Measurements from ENCODE around the gene PCDHB16. TPM values are rescaled to one million over a fixed set of nuclear protein-coding genes. Genes with fewer than 3 reads are reported as not detected.
"Not testable (repeated sequence)": the region's sequence is repeated elsewhere in the genome, so short reads cannot be mapped to it uniquely, and the experiment has no call there.

Gene PCDHB16
- total and polyA plus RNA-seq, 2 of the 4 experiments (the other 2 are of a cell fraction), result 0.18 to 0.36 TPM

- H2BK20ac ChIP-seq (ENCODE audit: low read depth, low read length); H3K56ac ChIP-seq (ENCODE audit: extremely low read depth, insufficient read depth, low read length); H3K9me1 ChIP-seq (ENCODE audit: insufficient read depth, low read length); H3K9ac ChIP-seq (ENCODE audit: low read depth, low read length); POLR2A ChIA-PET (ENCODE audit: unreplicated experiment); H3K79me1 ChIP-seq (ENCODE audit: low read depth in 1 of 2, low read length in 2 of 2); BruUV-seq (replicated peaks); H2AK5ac ChIP-seq (ENCODE audit: low read depth, low read length); H2AFZ ChIP-seq (replicated peaks; ENCODE audit: low read length, poor library complexity); in situ Hi-C loops (cut with MboI; ENCODE audit: low sequenced_read_pairs); H3K27ac ChIP-seq (ENCODE audit: insufficient read depth, low read length); H3K14ac ChIP-seq (replicated peaks; ENCODE audit: low read depth, low read length); H4K8ac ChIP-seq (ENCODE audit: low read depth in 2 of 2, low read length in 2 of 2); H2AK9ac ChIP-seq (replicated peaks; ENCODE audit: low read depth, low read length, poor library complexity); H3K4ac ChIP-seq (ENCODE audit: low read depth, low read length); H3K23ac ChIP-seq (ENCODE audit: low read depth, low read length); intact Hi-C loops (cut with micrococcal nuclease); H2BK15ac ChIP-seq (ENCODE audit: low read depth, low read length); H2BK120ac ChIP-seq (ENCODE audit: low read depth, low read length); dilution Hi-C loops (cut with HindIII; ENCODE audit: low sequenced_read_pairs, unreplicated experiment); H3K4me1 ChIP-seq (ENCODE audit: control insufficient read depth, insufficient read depth, low read length); H3K18ac ChIP-seq (ENCODE audit: low read depth, low read length); H4K91ac ChIP-seq (ENCODE audit: insufficient read depth, low read depth, low read length); H3K36me3 ChIP-seq (ENCODE audit: control insufficient read depth, insufficient read depth, low read length); H3K27me3 ChIP-seq (ENCODE audit: control insufficient read depth, insufficient read depth, low read length); H4K5ac ChIP-seq (ENCODE audit: low read depth, low read length); H4K20me1 ChIP-seq (ENCODE audit: insufficient read depth, low read length); H2BK5ac ChIP-seq (ENCODE audit: low read depth, low read length, poor library complexity, severe bottlenecking); H3K4me2 ChIP-seq (ENCODE audit: low read depth, low read length): not testable (repeated sequence)
- WGBS, 2 experiments (ENCODE audit: extremely low coverage in 2 of 2, insufficient read length in 1 of 2), result no CpG with 5 or more reads among the region's 18 CpGs
- DNase-seq, result peak; percentile 19
- CTCF ChIA-PET, result interaction anchor here (0.7 kb wide), 1 partner anchor 11 kb away, joined by 5 read pairs; no protein-coding TSS in a partner anchor
- peak; percentile 20; the same call in 1 of the 2 replicates for TF ChIP-seq CTCF (conservative IDR thresholded peaks at IDR 0.05; ENCODE audit: low read depth, low read length)
- peak within 1 kb of the TSS; percentile 45; the same call in 1 of the 2 replicates for H3K4me3 ChIP-seq (ENCODE audit: insufficient read depth, low read depth, low read length)
- peaks cover 27% of the 10 kb centered on the region; the same call in 1 of the 2 replicates for H3K9me3 ChIP-seq (ENCODE audit: control insufficient read depth, insufficient read depth, low read length)
- peak; percentile 67 for ATAC-seq (ENCODE audit: low read depth)
Observed at GRCh38 chr5:141213656-141214339, 31.6 kb downstream of the PCDHB16 start, which contains the start of gene PCDHB13. TSS of gene PCDHB13 (plus strand) at chr5:141213919. CDS start at chr5:141214124, 205 bp downstream.

- H3K14ac ChIP-seq (replicated peaks; ENCODE audit: low read depth, low read length); H2BK20ac ChIP-seq (ENCODE audit: low read depth, low read length); H4K8ac ChIP-seq (ENCODE audit: low read depth in 2 of 2, low read length in 2 of 2); H3K23ac ChIP-seq (ENCODE audit: low read depth, low read length); H3K18ac ChIP-seq (ENCODE audit: low read depth, low read length); in situ Hi-C loops (cut with MboI; ENCODE audit: low sequenced_read_pairs); H3K9me1 ChIP-seq (ENCODE audit: insufficient read depth, low read length); CTCF ChIA-PET; H3K4me1 ChIP-seq (ENCODE audit: control insufficient read depth, insufficient read depth, low read length); H4K20me1 ChIP-seq (ENCODE audit: insufficient read depth, low read length); POLR2A ChIA-PET (ENCODE audit: unreplicated experiment); ATAC-seq (ENCODE audit: low read depth); H2BK120ac ChIP-seq (ENCODE audit: low read depth, low read length); H2AFZ ChIP-seq (replicated peaks; ENCODE audit: low read length, poor library complexity); H3K79me1 ChIP-seq (ENCODE audit: low read depth in 1 of 2, low read length in 2 of 2); H2AK9ac ChIP-seq (replicated peaks; ENCODE audit: low read depth, low read length, poor library complexity); H2BK5ac ChIP-seq (ENCODE audit: low read depth, low read length, poor library complexity, severe bottlenecking); BruUV-seq (replicated peaks); H2AK5ac ChIP-seq (ENCODE audit: low read depth, low read length); H4K5ac ChIP-seq (ENCODE audit: low read depth, low read length); dilution Hi-C loops (cut with HindIII; ENCODE audit: low sequenced_read_pairs, unreplicated experiment); H3K36me3 ChIP-seq (ENCODE audit: control insufficient read depth, insufficient read depth, low read length); H3K4me2 ChIP-seq (ENCODE audit: low read depth, low read length); H3K56ac ChIP-seq (ENCODE audit: extremely low read depth, insufficient read depth, low read length); H3K9ac ChIP-seq (ENCODE audit: low read depth, low read length); H3K27me3 ChIP-seq (ENCODE audit: control insufficient read depth, insufficient read depth, low read length); H3K4ac ChIP-seq (ENCODE audit: low read depth, low read length); H4K91ac ChIP-seq (ENCODE audit: insufficient read depth, low read depth, low read length); H3K4me3 ChIP-seq (ENCODE audit: insufficient read depth, low read depth, low read length); DNase-seq; H2BK15ac ChIP-seq (ENCODE audit: low read depth, low read length); intact Hi-C loops (cut with micrococcal nuclease); H3K27ac ChIP-seq (ENCODE audit: insufficient read depth, low read length): not testable (repeated sequence)
- no CpG with 5 or more reads among the region's 12 CpGs for WGBS, 2 experiments (ENCODE audit: extremely low coverage in 2 of 2, insufficient read length in 1 of 2)
- H3K9me3 ChIP-seq (ENCODE audit: control insufficient read depth, insufficient read depth, low read length), result peaks cover 23% of the 10 kb centered on the region; the same call in 1 of the 2 replicates
Observed at GRCh38 chr5:141214583-141214982, 32.4 kb downstream of the PCDHB16 start.

Measured in IMR-90 (cell line).